GM11168 (cell line): Measurements from ENCODE around the gene GPC3.
"Not testable (repeated sequence)": the region's sequence is repeated elsewhere in the genome, so short reads cannot be mapped to it uniquely, and the experiment has no call there.

Experiments used
- in situ Hi-C: fragments of 300-500 bp; cut with MboI; formaldehyde crosslinking; loops from one replicate; pipeline ENCODE4 v1.12.0; 2022; ENCODE audit warnings: low sequenced_read_pairs; ENCODE audit not compliant: unreplicated experiment

Gene GPC3

DNA sequence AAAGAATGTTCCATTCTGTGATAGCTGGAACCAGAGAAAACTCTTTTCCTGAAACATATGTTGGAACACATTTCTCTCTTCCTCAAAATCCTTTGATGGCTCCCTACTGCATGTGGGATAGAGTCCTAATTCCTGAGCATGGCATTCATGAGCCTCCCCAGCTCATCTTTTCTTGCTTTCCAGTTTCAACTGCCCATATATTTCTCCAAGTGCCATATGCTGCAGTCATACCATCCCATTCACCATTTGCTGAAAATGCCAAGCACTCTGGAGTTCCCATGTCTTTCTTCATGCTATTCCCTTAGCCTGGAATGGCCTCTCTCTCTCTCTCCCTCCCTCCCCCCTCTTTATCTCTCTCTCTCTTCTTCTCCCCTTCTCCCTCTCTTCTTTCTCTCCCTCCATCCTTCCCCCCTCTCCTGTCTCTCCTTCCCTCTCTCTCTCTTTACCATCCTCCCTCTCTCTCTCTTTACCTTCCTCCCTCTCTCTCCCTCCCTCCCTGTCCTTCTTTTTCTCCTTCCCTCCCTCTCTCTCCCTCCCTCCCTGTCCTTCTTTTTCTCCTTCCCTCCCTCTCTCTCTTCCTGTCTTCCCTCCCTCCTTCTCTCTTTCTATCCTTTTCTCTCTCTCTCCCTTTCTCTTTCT, 436.0 kb downstream of the GPC3 start:
- in situ Hi-C loops = no loop called here

DNA sequence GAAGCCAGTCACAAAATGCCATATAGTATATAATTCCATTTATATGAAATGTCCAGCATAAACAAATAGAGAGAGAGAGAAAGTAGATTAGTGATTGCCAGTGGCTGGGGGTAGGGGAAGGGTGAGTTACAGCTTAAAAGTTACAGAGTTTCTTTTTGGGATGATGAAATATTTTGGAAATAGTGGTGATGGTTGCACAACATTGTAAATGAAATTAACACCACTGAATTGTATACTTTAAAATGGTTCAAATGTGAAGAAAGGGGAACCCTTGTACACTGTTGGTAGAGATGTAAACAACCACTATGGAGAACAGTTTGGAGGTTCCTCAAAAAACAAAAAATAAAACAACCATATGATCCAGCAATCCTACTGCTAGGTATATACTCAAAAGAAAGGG, 439.0 kb downstream of the GPC3 start:
- in situ Hi-C loops = no loop called here

DNA sequence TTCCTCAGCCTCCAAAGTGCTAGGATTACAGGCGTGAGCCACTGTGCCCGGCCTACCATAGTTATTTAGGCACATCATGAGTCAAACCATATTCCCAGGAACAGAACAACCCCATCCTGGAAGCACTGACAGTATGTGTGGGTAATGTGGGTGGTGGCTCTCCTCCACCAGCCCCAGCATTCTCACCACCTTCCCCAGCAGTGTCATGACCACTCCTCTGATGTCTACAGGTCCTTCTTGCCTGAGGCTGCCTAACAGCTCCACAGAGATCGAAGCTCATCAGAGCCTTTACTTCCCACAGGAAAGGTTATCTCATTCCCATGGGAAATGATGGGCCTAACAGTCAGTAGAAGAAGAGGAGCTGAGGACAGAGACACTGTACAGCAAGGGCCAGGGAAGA, 440.6 kb downstream of the GPC3 start:
- in situ Hi-C loops = no loop called here

DNA sequence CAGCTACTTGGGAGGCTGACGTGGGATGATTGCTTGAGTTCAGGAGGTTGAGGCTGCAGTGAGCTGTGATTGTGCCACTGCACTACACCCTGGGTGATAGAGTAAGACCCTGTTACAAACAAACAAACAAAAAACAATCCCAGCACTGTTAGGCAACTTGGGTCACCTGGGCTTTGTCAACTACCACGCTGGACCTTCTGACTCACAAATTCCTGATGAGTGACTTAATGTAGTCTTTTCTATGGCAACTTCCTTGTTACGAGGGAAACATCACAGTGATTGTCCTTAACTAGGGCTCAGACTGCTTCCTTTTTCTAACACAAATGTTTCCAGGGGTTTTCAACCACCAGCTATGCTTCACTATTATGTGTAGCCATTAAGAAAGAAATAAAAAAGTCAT, 441.3 kb downstream of the GPC3 start:
- in situ Hi-C loops = no loop called here

DNA sequence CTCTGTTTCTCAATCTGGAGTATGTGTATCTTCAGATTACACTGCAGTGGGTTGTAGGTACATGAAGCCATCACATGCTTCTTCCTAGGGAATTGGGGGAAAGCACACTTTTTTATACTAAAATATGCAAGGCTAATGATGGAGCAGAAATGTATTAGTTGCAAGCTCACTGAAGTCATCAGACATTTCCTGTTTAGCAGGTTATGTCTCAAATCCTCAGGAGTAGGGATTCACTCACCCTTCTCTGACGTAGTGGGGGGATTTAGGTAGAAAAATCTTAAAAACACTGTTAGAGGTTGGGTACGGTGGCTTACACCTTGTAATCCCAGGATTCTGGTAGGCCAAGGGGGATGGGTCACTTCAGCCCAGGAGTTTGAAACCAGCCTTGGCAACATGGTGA, 441.7 kb downstream of the GPC3 start:
- in situ Hi-C loops = no loop called here

DNA sequence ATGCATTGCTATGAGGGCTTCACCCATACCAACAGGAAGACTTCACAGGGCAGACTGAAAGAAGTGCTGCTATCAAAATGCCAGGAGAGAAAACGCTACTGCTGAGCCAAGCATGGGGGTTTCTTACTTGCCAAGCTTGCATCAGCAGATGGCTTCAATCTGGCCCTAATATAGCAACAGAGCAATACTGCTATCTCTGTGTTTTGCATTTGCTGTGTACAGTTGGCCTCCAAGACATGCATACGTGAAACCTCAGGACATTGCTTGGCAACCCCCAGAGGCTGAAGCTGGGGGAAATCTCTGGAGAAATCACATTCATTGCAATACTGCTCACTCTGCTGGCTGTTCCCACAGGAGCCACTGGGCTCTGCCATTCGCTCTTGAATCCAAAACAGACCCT, 442.9 kb downstream of the GPC3 start:
- in situ Hi-C loops = no loop called here

DNA sequence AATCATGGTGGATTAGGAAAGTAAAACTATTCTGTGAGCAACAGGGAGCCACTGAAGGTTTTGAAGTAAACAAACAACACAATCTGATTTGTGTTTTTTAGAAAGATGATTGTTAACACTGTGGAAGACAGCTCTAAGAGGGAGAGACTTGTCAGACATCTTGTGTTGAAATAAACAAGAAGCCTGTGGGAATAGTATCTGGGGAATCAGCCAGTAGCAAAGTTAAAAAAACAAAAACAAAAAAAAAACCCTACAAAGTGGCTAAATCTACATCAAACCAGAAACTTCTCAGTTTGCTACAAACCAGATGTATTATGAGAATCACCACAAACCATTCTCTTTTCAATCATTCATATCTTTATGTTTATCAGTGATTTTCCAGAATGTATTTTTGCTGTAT, 444.4 kb downstream of the GPC3 start:
- in situ Hi-C loops = no loop called here

DNA sequence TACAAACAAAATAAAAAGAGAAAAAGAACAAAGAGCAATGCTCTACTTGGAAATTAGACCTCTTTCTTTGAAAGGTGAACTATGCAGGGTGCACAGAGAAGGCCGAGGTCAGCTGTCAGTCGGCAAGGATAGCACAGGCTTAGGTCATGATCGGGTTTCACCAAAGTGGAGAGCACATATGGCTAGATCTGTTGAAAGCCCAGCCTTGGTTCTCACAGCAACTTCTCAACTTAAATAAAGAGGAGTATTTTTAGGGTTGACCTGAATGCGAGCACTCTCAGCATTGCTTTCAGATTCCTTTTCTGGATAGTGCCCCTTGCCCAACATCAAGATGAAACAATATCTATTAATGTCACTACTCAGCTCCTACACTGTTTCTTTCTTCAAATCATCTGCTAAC, 447.2 kb downstream of the GPC3 start:
- in situ Hi-C loops = no loop called here

DNA sequence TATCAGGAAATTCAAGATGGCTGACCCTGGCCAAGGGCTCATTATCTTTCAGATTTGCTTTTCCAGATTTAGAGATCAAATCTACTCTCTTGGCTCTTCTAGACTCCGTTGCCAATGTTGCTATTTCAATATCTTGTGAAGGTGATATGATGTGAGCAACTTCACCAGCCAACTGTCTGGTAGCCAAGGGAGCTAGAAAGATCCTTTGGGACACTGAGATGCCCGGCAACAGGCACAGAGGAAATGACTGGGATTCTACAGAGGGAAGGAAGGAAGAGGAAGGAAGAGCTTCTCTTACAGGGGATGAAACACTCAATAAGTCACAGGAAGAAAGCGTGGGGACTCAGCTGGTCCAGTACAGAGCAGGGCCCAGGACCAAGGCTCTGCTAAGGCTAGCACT, 448.3 kb downstream of the GPC3 start:
- in situ Hi-C loops = no loop called here

DNA sequence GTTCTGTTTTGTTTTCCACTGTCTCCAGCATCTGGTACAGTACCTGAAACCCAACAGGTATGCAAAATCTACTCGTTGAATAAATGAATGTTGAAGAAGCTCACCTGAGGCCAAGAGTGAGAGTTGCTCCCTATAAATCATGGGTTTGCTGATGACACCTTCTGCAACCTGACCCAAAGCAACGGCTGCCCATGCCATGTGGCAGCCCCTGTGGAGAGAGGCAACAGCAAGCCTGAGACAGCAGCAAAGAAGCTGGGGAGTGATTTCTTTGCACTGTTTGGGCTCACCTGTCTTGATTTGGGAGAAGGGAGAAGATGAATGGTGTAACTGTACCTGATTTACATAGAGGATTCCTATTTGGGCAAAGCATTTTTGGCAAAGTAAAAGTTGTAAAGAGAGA, 450.3 kb downstream of the GPC3 start:
- in situ Hi-C loops = no loop called here

DNA sequence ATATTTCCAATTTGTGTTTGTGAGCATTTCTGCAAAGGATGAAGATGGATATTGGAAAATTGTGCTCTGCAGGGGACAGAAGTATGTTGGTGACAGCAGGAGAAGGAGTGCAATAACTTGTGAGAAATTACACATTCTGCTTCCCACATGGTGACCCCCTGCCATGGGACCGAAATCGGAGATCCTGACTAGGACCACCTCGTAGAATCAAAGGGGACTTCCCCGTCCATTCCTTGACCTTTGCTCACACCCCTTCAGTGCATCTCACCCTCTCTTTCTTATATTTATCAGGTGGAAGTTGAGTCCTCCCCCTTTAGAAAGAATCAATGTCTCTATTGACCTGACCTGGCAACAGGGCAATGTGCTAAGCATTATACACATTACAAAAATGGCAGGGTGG, 451.2 kb downstream of the GPC3 start:
- in situ Hi-C loops = no loop called here

DNA sequence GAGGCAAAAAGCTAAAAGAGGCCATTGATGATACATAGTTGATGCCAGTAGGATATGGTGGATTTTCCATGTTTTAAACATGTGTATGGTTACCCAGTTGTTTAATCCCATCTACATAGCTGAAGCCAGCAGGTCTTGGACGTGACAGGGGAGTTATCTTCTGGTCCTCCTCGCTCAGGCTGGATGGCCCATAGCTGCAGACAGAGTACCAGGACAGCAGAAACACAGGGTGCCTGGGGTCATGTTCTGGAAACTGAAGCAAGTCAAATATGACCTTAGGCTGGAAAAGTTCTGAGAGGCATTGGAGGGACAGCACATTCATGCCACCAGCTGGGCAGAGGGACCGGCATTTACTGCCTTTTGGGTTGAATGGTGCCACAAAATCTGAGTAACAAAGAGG, 452.1 kb downstream of the GPC3 start:
- in situ Hi-C loops = no loop called here

DNA sequence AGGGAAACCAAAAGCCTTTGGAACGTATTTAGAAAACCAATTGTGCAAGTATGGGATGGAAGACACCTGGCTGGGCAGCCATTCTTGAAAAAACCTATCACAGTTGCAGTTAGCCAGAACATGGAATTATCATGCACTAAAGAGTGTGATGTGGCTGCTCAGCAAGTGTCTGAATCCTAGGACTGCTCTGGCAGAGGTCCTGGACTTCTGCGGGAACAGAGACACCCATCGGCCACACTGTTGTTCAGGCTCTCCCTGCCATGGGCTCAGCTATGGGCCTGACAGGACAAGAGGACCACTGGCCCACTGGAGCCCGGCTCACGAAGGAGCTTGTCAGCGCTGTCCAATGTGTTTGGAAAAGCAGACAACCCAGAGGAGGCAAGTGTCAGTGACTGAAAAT, 454.4 kb downstream of the GPC3 start:
- in situ Hi-C loops = no loop called here

DNA sequence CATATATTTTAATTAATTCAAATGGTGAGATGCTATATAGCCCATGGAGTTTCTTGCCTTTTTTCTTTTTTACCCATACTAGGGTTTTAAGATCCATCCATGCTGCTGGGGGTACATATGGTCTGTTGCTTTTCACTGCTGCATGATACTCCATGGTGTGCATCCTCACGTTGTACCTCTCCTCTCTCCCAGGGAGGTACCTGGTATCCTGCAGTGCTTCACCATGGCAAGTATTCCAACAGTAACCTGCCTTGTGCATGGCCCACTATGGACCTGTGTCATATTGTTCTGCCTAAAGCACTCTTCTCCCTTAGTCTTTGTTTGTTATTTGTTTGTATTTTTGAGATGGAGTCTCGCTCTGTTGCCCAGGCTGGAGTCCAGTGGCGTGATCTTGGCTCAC, 455.8 kb downstream of the GPC3 start:
- in situ Hi-C loops = no loop called here

DNA sequence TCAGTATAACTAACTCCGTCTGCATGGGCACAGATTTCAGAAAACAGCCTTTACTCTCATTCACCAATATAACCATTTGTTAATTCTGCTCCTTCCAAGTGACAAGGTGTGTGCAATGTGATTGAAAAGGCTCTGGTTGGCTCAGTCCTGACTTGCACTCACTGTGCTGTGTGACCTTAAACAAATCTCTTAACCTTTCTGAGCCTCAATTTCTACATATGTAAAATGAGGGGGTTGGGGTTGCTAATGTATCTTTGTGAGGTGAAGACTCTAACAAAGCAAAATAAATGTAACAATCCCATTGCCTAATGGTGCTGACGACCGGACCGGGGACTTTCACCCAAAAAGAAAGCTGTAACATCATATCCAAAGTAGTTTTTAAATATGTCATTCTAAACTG, 457.6 kb downstream of the GPC3 start:
- in situ Hi-C loops = no loop called here

DNA sequence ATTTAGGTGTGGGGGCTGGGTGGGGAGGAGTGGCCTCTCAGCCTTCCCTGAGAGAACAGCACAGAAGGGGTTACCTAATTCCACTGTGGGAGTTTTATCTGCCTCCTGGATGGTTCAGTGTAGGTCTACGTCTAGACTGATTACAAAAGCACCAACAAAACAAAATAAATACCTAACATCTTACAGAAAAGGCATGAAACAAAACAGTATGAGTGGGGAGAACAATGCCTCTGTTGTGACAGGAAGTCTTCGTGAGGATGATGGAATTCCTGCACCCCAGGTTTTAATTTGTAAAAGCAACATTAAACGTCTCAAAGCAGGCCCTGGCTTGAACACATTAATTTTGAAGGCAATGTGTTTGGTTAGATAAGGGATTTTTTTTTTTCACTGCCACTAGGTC, 458.0 kb downstream of the GPC3 start:
- in situ Hi-C loops = no loop called here

DNA sequence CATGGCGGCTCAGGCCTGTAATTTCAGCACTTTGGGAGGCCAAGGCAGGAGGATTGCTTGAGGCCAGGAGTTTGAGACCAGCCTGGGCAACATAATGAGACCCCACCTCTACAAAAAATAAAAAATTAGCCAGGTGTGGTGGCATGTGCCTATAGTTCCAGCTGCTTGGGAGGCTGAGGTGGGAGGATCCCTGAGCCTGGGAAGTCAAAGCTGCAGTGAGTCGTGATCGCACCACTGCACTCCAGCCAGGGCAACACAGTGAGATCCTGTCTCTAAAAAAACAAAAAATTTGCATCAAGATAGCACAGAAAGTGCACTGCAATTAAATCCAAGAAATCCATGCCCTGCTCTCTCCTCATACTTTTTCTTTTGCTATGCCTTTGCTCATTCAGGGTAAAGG, 458.6 kb downstream of the GPC3 start:
- in situ Hi-C loops = not testable (repeated sequence)

DNA sequence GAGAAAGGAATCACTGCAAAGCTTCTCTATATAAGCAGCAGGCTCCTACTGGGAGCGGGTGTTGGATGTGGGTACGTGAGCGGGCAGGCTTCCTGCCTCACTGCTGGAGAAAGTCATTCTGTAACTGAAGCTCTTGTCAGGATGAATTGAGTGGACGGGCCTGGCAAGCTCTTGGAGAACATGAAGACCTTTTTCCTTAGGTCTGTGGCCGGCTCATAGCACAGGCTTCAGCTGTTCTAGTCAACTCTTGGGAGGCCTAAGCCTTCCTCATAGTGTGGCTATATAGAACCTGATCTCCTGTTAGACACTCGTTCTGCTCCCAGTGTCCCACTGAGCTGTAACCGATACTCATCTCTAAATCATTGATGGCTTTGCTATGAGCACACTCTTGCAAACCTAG, 461.9 kb downstream of the GPC3 start:
- in situ Hi-C loops = no loop called here

DNA sequence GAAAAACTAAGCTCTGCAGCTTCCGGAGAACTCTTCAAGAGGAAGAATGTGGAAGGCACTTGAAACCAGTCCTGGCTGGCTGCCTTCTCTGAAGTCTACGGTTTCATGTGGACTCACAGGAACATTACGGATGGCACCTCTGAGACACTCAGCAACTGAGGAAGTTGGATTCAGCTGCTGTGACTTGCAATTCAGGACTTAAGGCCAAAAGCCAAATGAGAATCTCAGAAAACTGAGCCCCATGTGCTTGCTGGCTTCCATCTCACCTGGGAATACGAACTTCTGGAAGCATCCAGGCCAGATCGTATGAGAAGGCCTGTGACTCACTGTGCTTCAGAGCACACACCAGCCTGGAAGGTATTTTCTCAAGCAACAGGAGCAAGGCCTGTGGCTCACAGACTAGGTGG, 462.3 kb downstream of the GPC3 start:
- in situ Hi-C loops = no loop called here

DNA sequence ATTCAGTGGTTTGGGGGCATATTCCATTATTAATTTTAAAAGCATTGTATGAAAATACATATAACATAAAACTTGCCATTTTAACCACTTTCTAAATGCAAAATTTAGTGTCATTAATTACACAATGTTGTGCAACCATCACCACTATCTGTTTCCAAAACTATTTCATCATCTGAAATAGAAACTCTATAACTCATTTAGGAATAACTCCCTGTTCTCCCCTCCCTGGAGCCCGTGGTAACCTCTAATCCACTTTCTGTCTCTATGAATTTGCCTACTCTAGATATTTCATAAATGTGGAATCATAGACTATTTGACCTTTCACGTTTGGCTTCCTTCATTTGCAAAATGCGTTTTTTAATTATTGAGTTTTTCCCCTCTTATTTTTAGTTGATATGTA, 468.7 kb downstream of the GPC3 start:
- in situ Hi-C loops = no loop called here

DNA sequence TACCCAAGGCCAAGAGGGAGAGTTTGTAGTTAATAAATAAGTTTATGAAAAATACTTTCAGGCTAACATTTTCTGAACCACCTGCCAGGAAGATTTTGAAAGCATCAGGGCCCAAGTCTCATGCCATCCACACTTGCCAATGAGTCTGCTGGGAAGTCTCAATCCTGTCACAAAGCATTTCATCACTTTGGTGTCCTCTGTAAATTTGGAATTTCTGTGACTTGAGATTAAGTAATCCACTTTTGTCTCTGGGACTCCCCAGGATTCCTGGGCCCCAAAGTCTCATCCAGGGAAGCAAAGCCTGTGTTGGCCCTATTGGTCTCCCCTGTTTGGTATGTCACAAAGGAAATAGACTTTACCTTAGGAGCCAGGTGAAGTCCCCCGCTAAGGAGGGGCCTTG, 470.9 kb downstream of the GPC3 start:
- in situ Hi-C loops = no loop called here

DNA sequence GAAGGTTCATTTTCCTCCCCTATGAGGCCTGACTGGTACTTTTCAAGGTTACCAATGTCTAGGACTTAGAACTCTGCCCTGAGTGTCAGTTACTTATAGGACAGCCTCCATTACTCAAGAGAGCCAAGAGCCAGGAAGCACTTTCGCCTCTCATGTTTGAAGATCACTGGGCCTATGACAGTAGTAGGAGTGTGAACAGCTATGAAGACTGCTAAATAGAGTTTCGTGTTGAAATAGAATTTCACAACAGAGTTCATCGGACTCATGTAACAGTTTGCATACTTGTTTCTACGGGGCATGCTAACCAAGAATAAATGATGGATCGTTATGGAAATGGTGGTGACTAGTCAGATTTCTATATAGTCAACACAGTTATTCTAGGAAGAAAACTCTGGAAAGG, 472.3 kb downstream of the GPC3 start:
- in situ Hi-C loops = no loop called here

DNA sequence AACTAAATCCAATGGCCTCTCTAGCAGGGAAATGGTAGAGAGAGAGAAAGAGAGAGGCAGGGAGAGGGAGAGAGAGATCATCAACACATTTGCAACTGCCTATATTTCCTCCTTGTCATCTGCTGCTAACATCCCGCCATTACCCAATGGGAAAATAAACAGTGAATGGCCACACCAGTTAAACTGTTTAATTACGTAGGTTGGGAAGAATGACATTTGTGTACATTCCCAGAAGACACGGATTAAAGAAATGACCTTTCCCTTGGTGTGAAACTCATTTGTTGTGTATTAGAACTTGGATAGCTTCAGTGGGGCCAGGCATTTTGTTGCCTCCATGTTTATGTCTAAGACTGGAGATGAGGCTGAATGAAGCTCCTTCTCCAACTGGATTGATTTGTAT, 474.4 kb downstream of the GPC3 start:
- in situ Hi-C loops = no loop called here
